IMR-90 (cell line): ENCODE results near the gene ALDH1A2. TPM values are rescaled to one million over a fixed set of nuclear protein-coding genes. Genes with fewer than 3 reads are reported as not detected.

ENCODE experiments used
- ATAC-seq: fragments of 200-7000 bp; cut with Tn5 transposase; 2 replicates; pipeline ENCODE4 v1.9.1; 2020; ENCODE audit warnings: low read depth, mild to moderate bottlenecking, moderate library complexity
- BruUV-seq: library from RNA; stranded (reverse); fragments of 400-500 nt; replicated peaks from 2 replicates; lab custom pipeline; 2021; lab: Mats Ljungman, UMichigan
- CTCF ChIA-PET: fragments of 300-600 bp; formaldehyde crosslinking; extraction: SDS; loops from one replicate; lab custom pipeline; 2021; ENCODE audit warnings: antibody characterized with exemption; lab: Yijun Ruan, JAX
- POLR2A ChIA-PET: fragments of 300-600 bp; sonication (Branson Sonifier 250); formaldehyde crosslinking; loops from one replicate; lab custom pipeline; 2022; ENCODE audit warnings: antibody characterized with exemption; ENCODE audit not compliant: unreplicated experiment; lab: Charles Lee
- DNase-seq: peaks from one replicate; pipeline ENCODE4 v3.0.0; 2013
- H2AFZ ChIP-seq: replicated peaks from 2 replicates; pipeline ENCODE3; 2013; ENCODE audit warnings: low read length, mild to moderate bottlenecking; ENCODE audit not compliant: poor library complexity
- H2AK5ac ChIP-seq: 2 replicates; pipeline ENCODE4 v1.6.1; 2013; ENCODE audit warnings: low read depth, low read length, inconsistent platforms
- H2AK9ac ChIP-seq: replicated peaks from 2 replicates; pipeline ENCODE3; 2013; ENCODE audit warnings: mild to moderate bottlenecking, low read depth, low read length, moderate library complexity; ENCODE audit not compliant: poor library complexity
- H2BK120ac ChIP-seq: 2 replicates; pipeline ENCODE4 v1.6.1; 2013; ENCODE audit warnings: low read depth, low read length, inconsistent platforms
- H2BK15ac ChIP-seq: 3 replicates; pipeline ENCODE4 v1.6.1; 2013; ENCODE audit warnings: low read depth, low read length, inconsistent platforms
- H2BK20ac ChIP-seq: 2 replicates; pipeline ENCODE4 v1.6.1; 2013; ENCODE audit warnings: low read depth, mild to moderate bottlenecking, inconsistent platforms, low read length, moderate library complexity
- H2BK5ac ChIP-seq: 2 replicates; pipeline ENCODE4 v1.6.1; 2013; ENCODE audit warnings: mild to moderate bottlenecking, low read depth, low read length, inconsistent platforms; ENCODE audit not compliant: poor library complexity, severe bottlenecking
- H3K14ac ChIP-seq: replicated peaks from 2 replicates; pipeline ENCODE4 v1.6.1; 2013; ENCODE audit warnings: low read depth, low read length, inconsistent platforms
- H3K18ac ChIP-seq: 2 replicates; pipeline ENCODE4 v1.6.1; 2013; ENCODE audit warnings: low read depth, low read length, control low read depth
- H3K23ac ChIP-seq: 2 replicates; pipeline ENCODE4 v1.6.1; 2013; ENCODE audit warnings: low read depth, low read length, inconsistent platforms
- H3K27ac ChIP-seq: 2 replicates; pipeline ENCODE4 v1.5.1; 2013; ENCODE audit warnings: mild to moderate bottlenecking, control low read depth, low read length; ENCODE audit not compliant: insufficient read depth
- H3K27me3 ChIP-seq: 2 replicates; pipeline ENCODE4 v1.6.1; 2013; ENCODE audit warnings: low read length; ENCODE audit not compliant: control insufficient read depth, insufficient read depth
- H3K36me3 ChIP-seq: 2 replicates; pipeline ENCODE4 v1.6.1; 2013; ENCODE audit warnings: low read length, mixed read lengths; ENCODE audit not compliant: control insufficient read depth, insufficient read depth
- H3K4ac ChIP-seq: 2 replicates; pipeline ENCODE4 v1.6.1; 2013; ENCODE audit warnings: low read depth, low read length, inconsistent platforms
- H3K4me1 ChIP-seq: 2 replicates; pipeline ENCODE4 v1.6.1; 2013; ENCODE audit warnings: low read length, mixed read lengths; ENCODE audit not compliant: control insufficient read depth, insufficient read depth
- H3K4me2 ChIP-seq: 2 replicates; pipeline ENCODE4 v1.6.1; 2013; ENCODE audit warnings: low read depth, mild to moderate bottlenecking, control low read depth, low read length, moderate library complexity
- H3K4me3 ChIP-seq: 2 replicates; pipeline ENCODE4 v1.5.1; 2013; ENCODE audit warnings: low read depth, mild to moderate bottlenecking, control low read depth, low read length, moderate library complexity; ENCODE audit not compliant: insufficient read depth
- H3K56ac ChIP-seq: 2 replicates; pipeline ENCODE4 v1.6.1; 2013; ENCODE audit warnings: low read length, inconsistent platforms; ENCODE audit not compliant: insufficient read depth; ENCODE audit errors: extremely low read depth
- H3K79me1 ChIP-seq, 2 experiments: 2 replicates each; pipeline ENCODE4 v1.6.1; 2013; ENCODE audit warnings: low read length in 2 of 2, inconsistent platforms in 1 of 2, low read depth in 1 of 2
- H3K9ac ChIP-seq: 2 replicates; pipeline ENCODE4 v1.6.1; 2013; ENCODE audit warnings: low read depth, low read length, control low read depth
- H3K9me1 ChIP-seq: 2 replicates; pipeline ENCODE4 v1.6.1; 2013; ENCODE audit warnings: low read length, inconsistent platforms; ENCODE audit not compliant: insufficient read depth
- H3K9me3 ChIP-seq: 2 replicates; pipeline ENCODE4 v1.6.1; 2013; ENCODE audit warnings: low read length; ENCODE audit not compliant: control insufficient read depth, insufficient read depth
- H4K20me1 ChIP-seq: 2 replicates; pipeline ENCODE4 v1.6.1; 2013; ENCODE audit warnings: low read length, inconsistent platforms; ENCODE audit not compliant: insufficient read depth
- H4K5ac ChIP-seq: 2 replicates; pipeline ENCODE4 v1.6.1; 2013; ENCODE audit warnings: mild to moderate bottlenecking, low read depth, low read length, control low read depth
- H4K8ac ChIP-seq, 2 experiments: 2 replicates each; pipeline ENCODE4 v1.6.1; 2013; ENCODE audit warnings: low read depth in 2 of 2, low read length in 2 of 2, control low read depth in 1 of 2, inconsistent platforms in 1 of 2
- H4K91ac ChIP-seq: 2 replicates; pipeline ENCODE4 v1.6.1; 2013; ENCODE audit warnings: low read depth, low read length, inconsistent platforms; ENCODE audit not compliant: insufficient read depth
- CEBPB ChIP-seq: IDR thresholded peaks from 2 replicates; pipeline ENCODE4 v1.6.1; 2012; ENCODE audit warnings: low read depth, low read length, improper control_type of control experiment
- CTCF ChIP-seq: conservative IDR thresholded peaks from 2 replicates; pipeline ENCODE4 v1.5.1; 2012; ENCODE audit warnings: mild to moderate bottlenecking, low read depth, low read length, improper control_type of control experiment
- ELK1 ChIP-seq: fragments of 150-350 bp; IDR thresholded peaks from 2 replicates; pipeline ENCODE4 v1.6.1; 2016; ENCODE audit warnings: low read depth, mild to moderate bottlenecking, low read length, moderate library complexity, borderline replicate concordance
- FOS ChIP-seq: fragments of 150-350 bp; IDR thresholded peaks from 2 replicates; pipeline ENCODE4 v1.6.1; 2016; ENCODE audit warnings: low read depth, low read length
- MAFK ChIP-seq: IDR thresholded peaks from 2 replicates; pipeline ENCODE4 v1.6.1; 2012; ENCODE audit warnings: low read depth, low read length, improper control_type of control experiment
- MAZ ChIP-seq: IDR thresholded peaks from 2 replicates; pipeline ENCODE4 v1.6.1; 2012; ENCODE audit warnings: low read depth, mild to moderate bottlenecking, low read length, improper control_type of control experiment, moderate library complexity, borderline replicate concordance
- POLR2A ChIP-seq: IDR thresholded peaks from 2 replicates; pipeline ENCODE4 v1.6.1; 2012; ENCODE audit warnings: mild to moderate bottlenecking, low read depth, low read length
- RAD21 ChIP-seq: IDR thresholded peaks from 2 replicates; pipeline ENCODE4 v1.6.1; 2012; ENCODE audit warnings: low read length, improper control_type of control experiment
- RCOR1 ChIP-seq: IDR thresholded peaks from 2 replicates; pipeline ENCODE4 v1.6.1; 2012; ENCODE audit warnings: mild to moderate bottlenecking, low read length, improper control_type of control experiment; ENCODE audit not compliant: insufficient replicate concordance
- RFX5 ChIP-seq: IDR thresholded peaks from 2 replicates; pipeline ENCODE4 v1.8.0; 2012; ENCODE audit warnings: low read depth, mild to moderate bottlenecking, low read length, moderate library complexity
- WGBS, 2 experiments: methylation state at CpG; one replicate each; pipeline versions ENCODE4 v1.1.5 to v1.1.7; 2013; ENCODE audit warnings: missing lambda C conversion rate in 2 of 2; ENCODE audit not compliant: insufficient read length in 1 of 2; ENCODE audit errors: extremely low coverage in 2 of 2; 5-methylcytosine and 5-hydroxymethylcytosine counted together
- dilution Hi-C: fragments of 300-500 bp; cut with HindIII; formaldehyde crosslinking; loops from one replicate; pipeline ENCODE4 v1.14.3; 2018; ENCODE audit warnings: low sequenced_read_pairs; ENCODE audit not compliant: unreplicated experiment
- in situ Hi-C: fragments of 300-500 bp; cut with MboI; formaldehyde crosslinking; loops from 3 replicates; pipeline ENCODE4 v1.14.3; 2019; ENCODE audit warnings: low sequenced_read_pairs, inconsistent platforms, mixed read lengths
- intact Hi-C: fragments of 100-400 bp; cut with micrococcal nuclease; formaldehyde crosslinking; loops from 2 replicates; pipeline ENCODE4 v1.10.0; 2022
- polyA plus RNA-seq, 3 experiments: library from polyadenylated mRNA; depleted of rRNA; stranded (reverse); fragments of >200 nt; gene quantifications; 2 replicates each; pipeline ENCODE4 v1.2.3, GENCODE V29; 2012; ENCODE audit warnings: low replicate concordance in 1 of 3
- total RNA-seq: library from RNA; depleted of rRNA; stranded (reverse); fragments of >200 nt; gene quantifications from 2 replicates; pipeline ENCODE4 v1.2.3, GENCODE V29; 2012

ALDH1A2 gene
- total and polyA plus RNA-seq, 2 of the 4 experiments (the other 2 are of a cell fraction), result not detected

- H2BK20ac ChIP-seq, result no peak overlapping the region
- H3K9me1 ChIP-seq, result no peaks in the 10 kb centered on the region
- H3K4ac ChIP-seq, result no peak overlapping the region
- intact Hi-C loops (no loop called here), dilution Hi-C loops (no loop called here), in situ Hi-C loops (no loop called here)
- H3K9me3 ChIP-seq, result no peaks in the 10 kb centered on the region
- no peak for TF ChIP-seq CTCF
- TF ChIP-seq CEBPB, result no peak
- no peak for TF ChIP-seq RCOR1
- TF ChIP-seq MAFK, result no peak
- TF ChIP-seq MAZ, result no peak
- TF ChIP-seq FOS, result no peak
- no peak for TF ChIP-seq RFX5
- TF ChIP-seq POLR2A, result no peak
- TF ChIP-seq ELK1, result no peak
- no peak for TF ChIP-seq RAD21
- no peak overlapping the region for H4K91ac ChIP-seq
- no peak overlapping the region for H3K9ac ChIP-seq
- H3K4me2 ChIP-seq, result no peak overlapping the region
- no peak overlapping the region for H3K56ac ChIP-seq
- H2AK9ac ChIP-seq, result no peak overlapping the region
- H3K14ac ChIP-seq, result no peak overlapping the region
- no peak for DNase-seq
- H3K4me1 ChIP-seq, result no peaks in the 10 kb centered on the region
- ATAC-seq, result no peak
- POLR2A ChIA-PET, result no interaction called here
- no CpG with 5 or more reads among the region's 4 CpGs for WGBS, 2 experiments
- H3K18ac ChIP-seq, result no peak overlapping the region
- CTCF ChIA-PET, result no interaction called here
- no peak overlapping the region for H3K23ac ChIP-seq
- H3K27ac ChIP-seq, result no peak overlapping the region
- H2AFZ ChIP-seq, result no peak overlapping the region
- no peak overlapping the region for H2BK120ac ChIP-seq
- H4K5ac ChIP-seq, result no peak overlapping the region
- BruUV-seq, result no TSS peak
- H2BK15ac ChIP-seq, result no peak overlapping the region
- no peak overlapping the region for H3K4me3 ChIP-seq
- no peaks in the 10 kb centered on the region for H4K20me1 ChIP-seq
- H4K8ac ChIP-seq, result no peak overlapping the region
- H3K79me1 ChIP-seq, result no peaks in the 10 kb centered on the region
- no peaks in the 10 kb centered on the region for H3K36me3 ChIP-seq
- H2BK5ac ChIP-seq, result no peak overlapping the region
- peaks cover 2% of the 10 kb centered on the region; the same call in 1 of the 2 replicates for H3K27me3 ChIP-seq
- H2AK5ac ChIP-seq, result no peak overlapping the region
These were observed 51.5 kb downstream of the ALDH1A2 start for GRCh38 chr15:58014040-58014439.
